ACC112 (cell line): ENCODE results near the gene PPIL1.

Experiments used
- H2AFZ ChIP-seq: fragments of 200-600 bp; sonication (generic); one replicate; pipeline ENCODE4 v1.6.0; 2017; ENCODE audit warnings: antibody characterized with exemption, low read length; ENCODE audit not compliant: unreplicated experiment
- H3K27ac ChIP-seq: fragments of 200-600 bp; sonication (generic); 2 replicates; pipeline ENCODE4 v1.5.1; 2014; ENCODE audit warnings: low read depth, mild to moderate bottlenecking, antibody characterized with exemption, low read length, moderate library complexity
- H3K27me3 ChIP-seq: fragments of 200-600 bp; sonication (generic); 2 replicates; pipeline ENCODE4 v1.6.1; 2014; ENCODE audit warnings: mild to moderate bottlenecking, antibody characterized with exemption, low read length, moderate library complexity, mixed read lengths; ENCODE audit not compliant: insufficient read depth
- H3K36me3 ChIP-seq: fragments of 200-600 bp; sonication (generic); 2 replicates; pipeline ENCODE4 v1.6.1; 2016; ENCODE audit warnings: mild to moderate bottlenecking, antibody characterized with exemption, low read length, moderate library complexity, mixed read lengths; ENCODE audit not compliant: insufficient read depth
- H3K4me1 ChIP-seq: fragments of 200-600 bp; sonication (generic); one replicate; pipeline ENCODE4 v1.6.1; 2016; ENCODE audit warnings: low read length, mixed read lengths; ENCODE audit not compliant: insufficient read depth, unreplicated experiment, control insufficient read depth
- H3K4me3 ChIP-seq: fragments of 200-600 bp; sonication (generic); 2 replicates; pipeline ENCODE4 v1.5.1; 2014; ENCODE audit warnings: mild to moderate bottlenecking, low read depth, low read length
- H3K79me2 ChIP-seq: fragments of 200-600 bp; sonication (generic); one replicate; pipeline ENCODE4 v1.6.0; 2016; ENCODE audit warnings: low read length; ENCODE audit not compliant: control insufficient read depth, unreplicated experiment, insufficient read depth

The PPIL1 gene

DNA sequence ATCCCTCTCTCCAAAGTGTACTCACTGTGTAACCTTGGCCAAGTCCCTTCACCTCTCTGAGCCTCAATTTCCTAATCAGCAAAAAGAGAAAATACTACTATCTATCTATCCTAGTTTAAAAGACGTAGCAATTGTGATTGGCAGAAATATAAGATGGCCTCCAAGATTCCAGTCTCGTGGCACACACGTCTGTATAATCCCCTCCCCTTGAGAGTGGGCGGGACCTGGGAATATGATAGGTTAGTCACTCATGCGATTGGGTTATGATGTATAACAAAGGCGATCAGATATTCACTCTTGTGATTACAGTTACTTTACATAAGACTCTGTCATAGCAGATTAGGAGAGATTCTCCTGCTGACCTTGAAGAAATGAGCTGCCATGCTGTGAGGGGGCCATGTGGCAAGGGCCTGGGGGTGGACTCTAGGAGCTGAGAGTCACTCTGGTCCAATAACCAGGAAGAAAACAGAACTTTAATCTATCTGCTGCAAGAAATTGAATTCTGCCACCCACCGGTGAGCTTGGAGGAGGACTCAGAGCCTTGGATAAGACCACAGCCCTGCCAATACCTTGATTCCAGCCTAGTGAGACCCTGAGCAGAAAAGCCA, 41.3 kb downstream of the PPIL1 start:
- Histone ChIP-seq H3K36me3 (no peaks in the 10 kb centered on the region), H3K4me1 (no peaks in the 10 kb centered on the region), H3K79me2 (no peaks in the 10 kb centered on the region), H3K27ac (no peak overlapping the region), H2AFZ (no peak overlapping the region), H3K4me3 (no peak overlapping the region), H3K27me3 (peaks cover 5% of the 10 kb centered on the region)

- Histone ChIP-seq H3K27ac (no peak overlapping the region), H3K79me2 (no peaks in the 10 kb centered on the region), H3K27me3 (no peaks in the 10 kb centered on the region; the same call in 1 of the 2 replicates), H3K36me3 (no peaks in the 10 kb centered on the region), H2AFZ (no peak overlapping the region), H3K4me3 (no peak overlapping the region), H3K4me1 (peaks cover 7% of the 10 kb centered on the region)
Observed at GRCh38 chr6:36832313-36832712, 42.3 kb downstream of the PPIL1 start.

GRCh38 chr6:36830577-36830976, 44.0 kb downstream of the PPIL1 start:
- Histone ChIP-seq H3K27me3 (no peaks in the 10 kb centered on the region), H3K4me3 (no peak overlapping the region), H2AFZ (no peak overlapping the region), H3K27ac (no peak overlapping the region), H3K79me2 (no peaks in the 10 kb centered on the region), H3K36me3 (no peaks in the 10 kb centered on the region), H3K4me1 (peaks cover 19% of the 10 kb centered on the region)

GRCh38 chr6:36829919-36830544, 44.6 kb downstream of the PPIL1 start:
- Histone ChIP-seq H2AFZ (no peak overlapping the region), H3K27ac (no peak overlapping the region), H3K4me1 (peaks cover 19% of the 10 kb centered on the region), H3K36me3 (no peaks in the 10 kb centered on the region), H3K79me2 (no peaks in the 10 kb centered on the region), H3K27me3 (no peaks in the 10 kb centered on the region), H3K4me3 (no peak overlapping the region)

DNA sequence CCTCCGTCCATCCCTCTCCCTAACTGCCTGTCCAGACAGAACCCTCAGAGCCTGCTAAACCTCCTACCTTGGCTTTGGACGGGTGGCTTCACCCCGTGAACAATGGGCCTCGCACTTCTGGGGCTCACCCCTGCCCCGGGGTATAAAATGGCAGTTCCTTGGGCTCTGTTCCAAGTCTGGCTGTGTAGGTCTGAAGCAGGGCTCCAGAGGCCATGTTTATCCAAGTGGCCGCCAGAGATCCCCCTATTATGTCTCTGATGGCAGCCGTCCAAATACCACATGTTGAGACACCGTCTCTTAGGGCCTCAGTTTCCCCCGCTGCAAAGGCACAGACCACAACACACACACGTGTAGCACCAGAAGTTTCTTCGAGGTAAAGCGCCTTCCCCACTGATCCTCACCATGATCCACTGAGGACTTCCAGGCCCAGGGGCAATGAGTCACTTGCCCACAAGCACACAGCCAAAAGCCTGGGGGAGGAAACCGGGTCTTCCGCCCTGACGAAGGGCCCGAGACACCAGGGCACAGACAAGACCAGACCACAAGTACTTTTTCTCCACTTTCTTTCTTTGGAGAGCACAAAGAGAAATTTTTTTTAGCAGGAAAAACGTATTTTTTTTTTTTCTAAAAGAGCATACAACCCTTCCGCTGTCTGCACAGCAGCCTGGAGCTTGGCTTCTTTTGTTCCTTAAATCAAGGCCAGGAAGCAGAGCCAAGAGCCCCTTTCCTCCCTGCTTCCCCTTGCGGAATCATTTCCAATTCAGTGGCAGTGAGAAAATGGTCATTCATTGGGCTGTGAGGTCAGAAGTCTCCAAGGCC, 47.1 kb downstream of the PPIL1 start:
- Histone ChIP-seq H3K27me3 (no peaks in the 10 kb centered on the region), H3K27ac (peak overlapping the region; percentile 43), H3K4me1 (peaks cover 19% of the 10 kb centered on the region), H3K36me3 (no peaks in the 10 kb centered on the region), H3K79me2 (no peaks in the 10 kb centered on the region), H3K4me3 (no peak overlapping the region), H2AFZ (peak overlapping the region; percentile 88)

DNA sequence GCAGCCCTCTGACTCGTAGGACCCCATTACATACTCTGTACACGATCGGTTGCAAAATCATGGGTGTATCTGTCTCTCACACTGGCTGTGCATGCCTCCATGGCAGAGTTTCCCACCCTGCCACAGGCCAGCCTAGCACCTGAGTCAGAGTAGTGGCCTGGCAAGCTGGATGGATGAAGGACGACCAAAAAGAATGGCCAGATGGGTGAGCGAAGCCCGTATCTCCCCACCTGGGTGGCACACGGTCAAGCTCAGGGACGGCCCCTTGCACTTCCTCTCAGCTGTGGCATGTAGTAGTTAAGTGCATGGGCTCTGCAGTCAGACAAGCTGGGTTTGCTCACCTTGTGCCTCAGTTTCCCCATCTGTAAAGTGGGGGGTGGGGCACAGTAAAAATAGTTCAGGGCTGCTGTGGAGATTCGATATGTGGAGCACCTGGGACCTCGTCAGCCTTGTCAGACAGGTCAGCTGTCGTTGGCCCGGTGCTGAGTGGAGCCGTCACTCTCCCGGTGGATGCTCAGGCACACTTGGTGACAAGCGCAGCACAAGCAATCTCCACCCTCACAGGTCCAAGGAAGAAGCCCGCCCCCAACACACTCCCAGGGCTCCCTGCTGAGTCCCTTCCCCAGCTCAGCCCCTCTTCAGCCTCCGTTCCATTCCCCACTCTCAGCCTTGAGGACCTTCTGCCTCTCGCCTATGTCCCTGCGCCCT, 47.9 kb downstream of the PPIL1 start:
- no peaks in the 10 kb centered on the region for H3K79me2 ChIP-seq
- H2AFZ ChIP-seq, result peak overlapping the region; percentile 88
- H3K4me3 ChIP-seq, result no peak overlapping the region
- H3K4me1 ChIP-seq, result peaks cover 19% of the 10 kb centered on the region
- H3K36me3 ChIP-seq, result no peaks in the 10 kb centered on the region
- H3K27ac ChIP-seq, result no peak overlapping the region
- H3K27me3 ChIP-seq, result no peaks in the 10 kb centered on the region

DNA sequence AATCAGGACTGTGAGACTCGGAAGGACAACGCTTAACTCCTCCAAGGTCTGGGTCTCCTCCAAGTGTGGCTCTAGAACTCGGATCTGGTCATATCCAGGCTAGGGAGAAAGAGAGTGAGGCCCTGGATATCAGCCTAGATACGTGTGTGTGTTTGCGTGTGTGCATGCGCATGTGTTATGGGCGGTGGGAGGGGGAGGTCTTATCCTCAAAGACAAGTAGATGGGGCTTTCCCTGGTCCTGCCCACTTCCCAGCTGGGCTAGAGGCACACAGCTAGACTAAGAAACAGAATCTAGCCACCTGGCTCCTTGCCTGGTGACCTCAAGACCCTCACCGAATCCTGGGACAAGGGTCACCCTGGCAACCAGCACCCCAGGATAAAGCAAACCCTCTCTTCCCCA, 48.6 kb downstream of the PPIL1 start:
- no peaks in the 10 kb centered on the region for H3K36me3 ChIP-seq
- H3K4me3 ChIP-seq, result no peak overlapping the region
- H3K4me1 ChIP-seq, result peaks cover 23% of the 10 kb centered on the region
- no peak overlapping the region for H3K27ac ChIP-seq
- H2AFZ ChIP-seq, result no peak overlapping the region
- no peaks in the 10 kb centered on the region for H3K27me3 ChIP-seq
- H3K79me2 ChIP-seq, result no peaks in the 10 kb centered on the region

GRCh38 chr6:36825452-36825851, 49.2 kb downstream of the PPIL1 start:
- Histone ChIP-seq H3K4me3 (no peak overlapping the region), H2AFZ (no peak overlapping the region), H3K36me3 (no peaks in the 10 kb centered on the region), H3K4me1 (peaks cover 26% of the 10 kb centered on the region), H3K27ac (no peak overlapping the region), H3K27me3 (no peaks in the 10 kb centered on the region), H3K79me2 (no peaks in the 10 kb centered on the region)

DNA sequence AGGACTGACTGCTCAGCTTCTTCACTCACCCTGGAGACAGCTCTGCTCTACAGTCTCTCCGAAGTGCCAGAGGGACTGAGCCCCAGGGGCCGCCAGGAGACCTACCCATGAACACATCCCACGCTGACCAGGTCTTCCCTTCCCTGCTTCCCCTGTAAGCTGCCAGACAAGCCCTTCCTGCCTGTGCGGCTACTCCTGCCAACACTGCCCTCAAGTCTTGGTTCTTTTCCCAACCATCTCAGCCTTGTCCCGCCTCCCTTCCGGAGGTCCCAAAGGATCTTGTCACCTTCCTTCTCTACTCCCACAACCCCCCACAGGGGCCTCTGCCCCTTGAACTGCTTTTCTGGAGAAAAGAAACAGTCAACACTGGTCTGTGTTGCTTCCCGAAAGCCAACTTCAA, 50.4 kb downstream of the PPIL1 start:
- H3K79me2 ChIP-seq, result no peaks in the 10 kb centered on the region
- H2AFZ ChIP-seq, result no peak overlapping the region
- no peaks in the 10 kb centered on the region for H3K27me3 ChIP-seq
- no peaks in the 10 kb centered on the region for H3K36me3 ChIP-seq
- peaks cover 26% of the 10 kb centered on the region for H3K4me1 ChIP-seq
- no peak overlapping the region for H3K27ac ChIP-seq
- H3K4me3 ChIP-seq, result no peak overlapping the region

DNA sequence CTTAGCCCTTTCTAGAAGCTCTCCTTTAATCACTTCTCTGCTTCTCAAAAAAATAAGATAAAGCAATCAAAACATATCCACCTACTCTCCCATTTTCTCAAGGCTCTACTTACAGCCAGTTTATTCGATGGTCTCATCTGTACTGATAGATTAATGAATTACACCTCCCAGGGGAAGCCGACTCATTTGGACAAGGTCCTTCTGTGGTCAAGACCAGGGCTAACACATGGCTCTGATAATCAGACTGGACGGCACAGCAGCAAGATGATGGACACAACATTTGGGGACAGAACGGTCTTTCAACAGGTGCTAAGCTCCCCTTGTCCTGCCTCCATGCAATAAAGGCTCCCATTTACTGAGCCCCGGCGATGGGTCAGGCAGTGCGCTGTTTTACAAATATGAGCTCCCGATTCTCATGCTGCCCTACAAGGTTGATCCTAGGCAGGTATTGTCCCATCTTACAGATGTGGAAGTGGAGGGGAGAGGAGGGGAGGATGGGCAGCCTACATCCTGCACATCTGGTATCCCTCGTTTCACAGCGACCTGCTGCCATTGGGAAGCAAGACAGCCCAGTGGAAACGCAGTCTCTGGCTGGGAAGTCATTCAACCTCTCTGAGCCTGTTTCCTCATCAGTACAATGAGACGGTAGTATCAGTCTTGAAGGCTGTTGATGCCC, 51.0 kb downstream of the PPIL1 start:
- Histone ChIP-seq H3K27ac (no peak overlapping the region), H3K36me3 (no peaks in the 10 kb centered on the region), H3K27me3 (no peaks in the 10 kb centered on the region), H3K79me2 (no peaks in the 10 kb centered on the region), H3K4me3 (no peak overlapping the region), H3K4me1 (peaks cover 26% of the 10 kb centered on the region), H2AFZ (no peak overlapping the region)
